ENCODE measurements around the gene NUDT3.

DNA sequence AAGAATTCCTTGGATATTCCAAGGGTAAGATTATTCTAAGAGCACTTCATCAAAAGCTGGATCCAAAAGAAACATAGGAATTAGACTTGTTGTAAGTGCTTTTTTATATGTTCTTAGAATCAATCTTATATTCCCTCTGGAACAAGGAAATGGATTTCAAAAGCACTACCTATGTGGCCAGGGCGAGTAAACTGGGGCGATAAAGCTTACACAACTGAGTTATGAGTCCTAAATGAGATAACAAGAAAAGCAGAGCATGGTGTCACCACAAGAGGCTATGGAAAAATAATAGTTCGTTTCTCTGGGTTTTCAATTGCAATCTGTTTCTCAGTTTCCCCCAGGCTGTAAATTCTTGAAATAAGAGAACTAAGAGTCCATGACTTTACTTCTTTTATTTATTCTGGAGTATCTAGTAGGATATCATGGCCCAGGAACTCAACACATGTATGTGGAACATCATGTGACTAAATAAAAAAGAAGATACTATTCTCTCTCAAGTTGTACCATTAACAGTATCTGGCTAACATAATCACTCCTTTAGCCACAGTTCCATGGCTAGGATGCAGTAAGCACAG is 51.5 kb downstream of the NUDT3 start:
- TF ChIP-seq, protein P1, sequence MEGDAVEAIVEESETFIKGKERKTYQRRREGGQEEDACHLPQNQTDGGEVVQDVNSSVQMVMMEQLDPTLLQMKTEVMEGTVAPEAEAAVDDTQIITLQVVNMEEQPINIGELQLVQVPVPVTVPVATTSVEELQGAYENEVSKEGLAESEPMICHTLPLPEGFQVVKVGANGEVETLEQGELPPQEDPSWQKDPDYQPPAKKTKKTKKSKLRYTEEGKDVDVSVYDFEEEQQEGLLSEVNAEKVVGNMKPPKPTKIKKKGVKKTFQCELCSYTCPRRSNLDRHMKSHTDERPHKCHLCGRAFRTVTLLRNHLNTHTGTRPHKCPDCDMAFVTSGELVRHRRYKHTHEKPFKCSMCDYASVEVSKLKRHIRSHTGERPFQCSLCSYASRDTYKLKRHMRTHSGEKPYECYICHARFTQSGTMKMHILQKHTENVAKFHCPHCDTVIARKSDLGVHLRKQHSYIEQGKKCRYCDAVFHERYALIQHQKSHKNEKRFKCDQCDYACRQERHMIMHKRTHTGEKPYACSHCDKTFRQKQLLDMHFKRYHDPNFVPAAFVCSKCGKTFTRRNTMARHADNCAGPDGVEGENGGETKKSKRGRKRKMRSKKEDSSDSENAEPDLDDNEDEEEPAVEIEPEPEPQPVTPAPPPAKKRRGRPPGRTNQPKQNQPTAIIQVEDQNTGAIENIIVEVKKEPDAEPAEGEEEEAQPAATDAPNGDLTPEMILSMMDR (IDR thresholded peaks at IDR 0.05) = no peak
- no peak for TF ChIP-seq POLR2A (IDR thresholded peaks at IDR 0.05)

Measured in ovary (tissue), 3 donors.